H1 (cell line): ENCODE data around the gene TPD52L1. TPM values are rescaled to one million over a fixed set of nuclear protein-coding genes. Genes with fewer than 3 reads are reported as not detected.

Experiments used
- CTCF ChIA-PET: fragments of 300-600 bp; sonication (Branson Sonifier 250); formaldehyde crosslinking; loops from one replicate; lab custom pipeline; 2021; ENCODE audit not compliant: partially characterized antibody; lab: Charles Lee
- POLR2A ChIA-PET: fragments of 300-600 bp; sonication (Branson Sonifier 250); formaldehyde crosslinking; loops from one replicate; lab custom pipeline; 2021; ENCODE audit warnings: inconsistent platforms; ENCODE audit not compliant: partially characterized antibody; lab: Charles Lee
- DNase-seq, 2 experiments: peaks; one replicate each; pipeline versions ENCODE4 v3.0.0 to v3.0.0-alpha.2; 2010 to 2022; ENCODE audit warnings: low spot score in 2 of 2, low read depth in 1 of 2, mixed read lengths in 1 of 2
- FAIRE-seq: peaks from 2 replicates; lab custom pipeline; 2011; peaks lifted over from hg19 to GRCh38; lab: Jason Lieb, UNC
- H2AFZ ChIP-seq: 2 replicates; pipeline ENCODE4 v1.8.1; 2012; ENCODE audit warnings: low read length, inconsistent platforms
- H2AK5ac ChIP-seq: 2 replicates; pipeline ENCODE4 v1.6.1; 2013; ENCODE audit warnings: low read depth, low read length
- H2BK120ac ChIP-seq: replicated peaks from 2 replicates; pipeline ENCODE3; 2013; ENCODE audit warnings: low read depth, low read length, inconsistent platforms
- H2BK12ac ChIP-seq: 2 replicates; pipeline ENCODE4 v1.6.1; 2013; ENCODE audit warnings: low read depth, low read length
- H2BK15ac ChIP-seq: 2 replicates; pipeline ENCODE4 v1.6.1; 2013; ENCODE audit warnings: low read length
- H2BK20ac ChIP-seq: 2 replicates; pipeline ENCODE4 v1.6.1; 2013; ENCODE audit warnings: low read length
- H2BK5ac ChIP-seq: 2 replicates; pipeline ENCODE4 v1.6.1; 2013; ENCODE audit warnings: low read depth, low read length
- H3K14ac ChIP-seq: 2 replicates; pipeline ENCODE4 v1.6.1; 2013; ENCODE audit warnings: inconsistent platforms; ENCODE audit not compliant: insufficient read length
- H3K18ac ChIP-seq: 2 replicates; pipeline ENCODE4 v1.6.1; 2013; ENCODE audit warnings: low read length; ENCODE audit errors: extremely low read depth
- H3K23ac ChIP-seq: 2 replicates; pipeline ENCODE4 v1.6.1; 2013; ENCODE audit warnings: inconsistent platforms; ENCODE audit not compliant: insufficient read length
- H3K23me2 ChIP-seq: 2 replicates; pipeline ENCODE4 v1.6.1; 2013; ENCODE audit warnings: low read depth, low read length
- H3K27ac ChIP-seq: 2 replicates; pipeline ENCODE4 v1.6.1; 2011; ENCODE audit warnings: low read depth, low read length, inconsistent platforms
- H3K27me3 ChIP-seq, 4 experiments: replicated peaks in 1 of 4; 1 replicate in 1 of 4; 2 replicates in 3 of 4; pipeline versions ENCODE4 v1.6.1 to v1.8.1; 2011 to 2013; ENCODE audit warnings: low read length in 3 of 4, mild to moderate bottlenecking in 3 of 4, inconsistent platforms in 2 of 4, mixed read lengths in 2 of 4, moderate library complexity in 1 of 4; ENCODE audit not compliant: control insufficient read depth in 3 of 4, insufficient read depth in 3 of 4; ENCODE audit errors: extremely low read depth in 1 of 4
- H3K36me3 ChIP-seq, 4 experiments: 2 replicates each; pipeline versions ENCODE4 v1.6.1 to v1.8.1; 2011 to 2013; ENCODE audit warnings: mild to moderate bottlenecking in 4 of 4, low read length in 3 of 4, moderate library complexity in 2 of 4, control low read depth in 1 of 4, inconsistent platforms in 1 of 4; ENCODE audit not compliant: insufficient read depth in 4 of 4, control insufficient read depth in 2 of 4
- H3K4ac ChIP-seq: replicated peaks from 2 replicates; pipeline ENCODE3; 2013; ENCODE audit warnings: low read length, low read depth, mixed read lengths, inconsistent platforms; ENCODE audit not compliant: insufficient read length
- H3K4me1 ChIP-seq, 4 experiments: replicated peaks in 1 of 4; 1 replicate in 1 of 4; 2 replicates in 3 of 4; pipeline versions ENCODE4 v1.6.1 to v1.8.1; 2011 to 2013; ENCODE audit warnings: low read length in 3 of 4, inconsistent platforms in 2 of 4, mixed read lengths in 1 of 4; ENCODE audit not compliant: insufficient read depth in 4 of 4, control insufficient read depth in 3 of 4
- H3K4me2 ChIP-seq, 2 experiments: 2 replicates each; pipeline versions ENCODE4 v1.6.1 to v1.8.1; 2011 to 2013; ENCODE audit warnings: low read depth in 2 of 2, low read length in 2 of 2, control low read depth in 1 of 2, inconsistent platforms in 1 of 2, mild to moderate bottlenecking in 1 of 2; ENCODE audit not compliant: insufficient read depth in 1 of 2
- H3K4me3 ChIP-seq, 4 experiments: fragments of 200-600, 300-600 bp in 1 of 4; sonication (generic), shearing (Covaris generic), sonication (Bioruptor Twin) in 1 of 4; 2 replicates each; pipeline versions ENCODE4 v1.5.1 to v1.8.1; 2011 to 2016; ENCODE audit warnings: low read length in 4 of 4, low read depth in 3 of 4, control low read depth in 2 of 4, inconsistent platforms in 2 of 4, mild to moderate bottlenecking in 2 of 4, mixed read lengths in 1 of 4, moderate library complexity in 1 of 4; ENCODE audit not compliant: insufficient read depth in 2 of 4; ENCODE audit errors: extremely low read depth in 1 of 4
- H3K56ac ChIP-seq: replicated peaks from 2 replicates; pipeline ENCODE3; 2013; ENCODE audit warnings: low read depth, mild to moderate bottlenecking, mixed read lengths, low read length, inconsistent platforms; ENCODE audit not compliant: insufficient read length
- H3K79me1 ChIP-seq: 2 replicates; pipeline ENCODE4 v1.6.1; 2013; ENCODE audit warnings: low read depth, low read length, control low read depth
- H3K79me2 ChIP-seq, 2 experiments: 2 replicates each; pipeline versions ENCODE4 v1.6.1 to v1.8.1; 2012 to 2013; ENCODE audit warnings: low read length in 2 of 2, mild to moderate bottlenecking in 2 of 2, inconsistent platforms in 1 of 2; ENCODE audit not compliant: insufficient read depth in 2 of 2, control insufficient read depth in 1 of 2
- H3K9ac ChIP-seq, 4 experiments: replicated peaks in 1 of 4; 1 replicate in 1 of 4; 2 replicates in 3 of 4; pipeline versions ENCODE4 v1.6.1 to v1.8.1; 2011 to 2013; ENCODE audit warnings: low read depth in 3 of 4, low read length in 3 of 4, control low read depth in 2 of 4, mild to moderate bottlenecking in 2 of 4, moderate library complexity in 2 of 4, inconsistent platforms in 1 of 4; ENCODE audit errors: extremely low read depth in 1 of 4
- H3K9me3 ChIP-seq, 2 experiments: 2 replicates each; pipeline versions ENCODE4 v1.6.1 to v1.8.1; 2012 to 2013; ENCODE audit warnings: mild to moderate bottlenecking in 2 of 2, moderate library complexity in 2 of 2, control low read depth in 1 of 2, inconsistent platforms in 1 of 2, low read depth in 1 of 2, low read length in 1 of 2, mixed read lengths in 1 of 2; ENCODE audit not compliant: insufficient read depth in 2 of 2
- H4K20me1 ChIP-seq, 2 experiments: replicated peaks in 1 of 2; 2 replicates each; pipeline versions ENCODE3 to v1.8.1; 2011 to 2013; ENCODE audit warnings: inconsistent platforms in 2 of 2, low read length in 2 of 2, mild to moderate bottlenecking in 1 of 2; ENCODE audit not compliant: insufficient read depth in 2 of 2, control insufficient read depth in 1 of 2
- H4K5ac ChIP-seq: 2 replicates; pipeline ENCODE4 v1.6.1; 2013; ENCODE audit warnings: low read length, low read depth, mixed read lengths, inconsistent platforms; ENCODE audit not compliant: insufficient read length
- H4K8ac ChIP-seq: 2 replicates; pipeline ENCODE4 v1.8.0; 2013; ENCODE audit warnings: mild to moderate bottlenecking, moderate library complexity, low read length, inconsistent platforms; ENCODE audit not compliant: insufficient read depth; ENCODE audit errors: extremely low read depth
- H4K91ac ChIP-seq: replicated peaks from 2 replicates; pipeline ENCODE3; 2013; ENCODE audit warnings: low read length, mixed read lengths, inconsistent platforms; ENCODE audit not compliant: insufficient read length
- GTF2F1 ChIP-seq: IDR thresholded peaks from 2 replicates; pipeline ENCODE4 v1.6.1; 2012; ENCODE audit warnings: low read depth, low read length, improper control_type of control experiment, borderline replicate concordance
- HDAC6 ChIP-seq: IDR thresholded peaks from one replicate; pipeline ENCODE4 v1.7.1; 2012; ENCODE audit warnings: low read depth, mild to moderate bottlenecking, inconsistent platforms, low read length, moderate library complexity
- MAX ChIP-seq: IDR thresholded peaks from 2 replicates; pipeline ENCODE4 v1.6.1; 2012; ENCODE audit warnings: inconsistent platforms
- RAD21 ChIP-seq, 2 experiments: IDR thresholded peaks in 1 of 2; conservative IDR thresholded peaks in 1 of 2; 2 replicates each; pipeline ENCODE4 v1.6.1; 2011; ENCODE audit warnings: low read depth in 2 of 2, low read length in 2 of 2, improper control_type of control experiment in 1 of 2, inconsistent platforms in 1 of 2, mild to moderate bottlenecking in 1 of 2, moderate library complexity in 1 of 2
- SAP30 ChIP-seq: fragments of 300-600 bp; sonication (generic); IDR thresholded peaks from 2 replicates; pipeline ENCODE4 v1.7.1; 2012; ENCODE audit warnings: low read length, moderate library complexity, mild to moderate bottlenecking, inconsistent platforms; ENCODE audit not compliant: insufficient read depth, insufficient replicate concordance
- WGBS, 2 experiments: shearing (Covaris generic) in 1 of 2; methylation state at CpG; one replicate each; pipeline versions ENCODE4 v1.1.6 to v1.1.7; 2013 to 2015; ENCODE audit warnings: low lambda C conversion rate in 2 of 2, mixed read lengths in 2 of 2, inconsistent platforms in 1 of 2, low coverage in 1 of 2, missing lambda C conversion rate in 1 of 2; ENCODE audit not compliant: insufficient replicate concordance in 2 of 2, insufficient coverage in 1 of 2, insufficient read length in 1 of 2; ENCODE audit errors: extremely low coverage in 1 of 2, missing lambda C conversion rate in 1 of 2; 5-methylcytosine and 5-hydroxymethylcytosine counted together
- polyA plus RNA-seq, 7 experiments: library from polyadenylated mRNA; depleted of rRNA in 3 of 7; stranded (reverse) in 5 of 7; unstranded in 2 of 7; fragments of >200 nt in 5 of 7; fragments of 200-250 nt in 2 of 7; gene quantifications; 1 replicate in 5 of 7; 2 replicates in 1 of 7; 4 replicates in 1 of 7; pipeline versions ENCODE4 v1.2.1 to v1.2.3, GENCODE V29; 2011 to 2013; ENCODE audit warnings: missing spikeins in 2 of 7, mixed read lengths in 2 of 7
- total RNA-seq: library from RNA; stranded (reverse); fragmentation: NEBNext Ultra II Directional; extraction: Animal tissue kit (Norgen Biotek cat#: 25700); gene quantifications from 2 replicates; pipeline ENCODE4 v1.2.1, GENCODE V29; 2021

TPD52L1 gene
- total and polyA plus RNA-seq, 2 of the 8 experiments (the other 6 are each of a cell fraction or from before 2014, with no cell fraction given): 7.4 to 14.2 TPM

- Histone ChIP-seq H3K4me2 (no peak overlapping the region), H2BK5ac (no peak overlapping the region), H2AK5ac (no peak overlapping the region), H3K36me3 (no peaks in the 10 kb centered on the region), H3K4me1 (no peaks in the 10 kb centered on the region), H3K4me3 (no peak overlapping the region), H4K5ac (no peak overlapping the region), H4K20me1 (no peaks in the 10 kb centered on the region), H3K79me2 (no peaks in the 10 kb centered on the region), H3K4ac (no peak overlapping the region), H3K23ac (no peak overlapping the region), H4K91ac (no peak overlapping the region), H2BK120ac (no peak overlapping the region), H3K27me3 (no peaks in the 10 kb centered on the region), H3K18ac (no peak overlapping the region), H2BK12ac (no peak overlapping the region), H3K27ac (no peak overlapping the region), H3K9ac (no peak overlapping the region), H2AFZ (no peak overlapping the region), H4K8ac (no peak overlapping the region), H3K14ac (no peak overlapping the region), H3K56ac (no peak overlapping the region), H2BK20ac (no peak overlapping the region), H3K79me1 (no peaks in the 10 kb centered on the region), H3K23me2 (no peaks in the 10 kb centered on the region), H3K9me3 (no peaks in the 10 kb centered on the region), H2BK15ac (no peak overlapping the region)
- TF ChIP-seq GTF2F1 (no peak), MAX (no peak), SAP30 (no peak), RAD21 (IDR thresholded peaks at IDR 0.05 in 1 of 2, conservative IDR thresholded peaks at IDR 0.05 in 1 of 2; ENCODE audit: low read depth in 2 of 2, low read length in 2 of 2) (no peak), HDAC6 (no peak)
- ChIA-PET CTCF (interaction anchor here (1.3 to 5.2 kb wide), 3 partner anchors 12 to 26 kb away, joined by 4 to 28 read pairs (median 4); partner anchors contain the start of gene TPD52L1), POLR2A (no interaction called here)
- WGBS, 2 experiments: 91% methylated on average over 4 of the region's 4 CpGs; no CpG with 5 or more reads in 1 of the 2 experiments
- DNase-seq (no peak), FAIRE-seq (no peak)
These were observed 12.2 kb downstream of the TPD52L1 start for GRCh38 chr6:125165776-125166175.
